HepG2 (cell line): ENCODE measurements around the gene UGT3A2. TPM values are rescaled to one million over a fixed set of nuclear protein-coding genes. Genes with fewer than 3 reads are reported as not detected.
"Not testable (repeated sequence)": the region's sequence is repeated elsewhere in the genome, so short reads cannot be mapped to it uniquely, and the experiment has no call there.

ENCODE experiments used
- ATAC-seq: fragments of 200-7000 bp; cut with Tn5 transposase; 3 replicates; pipeline ENCODE4 v1.9.1; 2020; ENCODE audit warnings: mild to moderate bottlenecking, moderate library complexity
- BruUV-seq: library from RNA; stranded (reverse); fragments of 400-500 nt; replicated peaks from 2 replicates; lab custom pipeline; 2021; lab: Mats Ljungman, UMichigan
- CTCF ChIA-PET: fragments of 300-600 bp; formaldehyde crosslinking; extraction: SDS; loops from one replicate; lab custom pipeline; 2021; ENCODE audit warnings: low total read pairs, inconsistent platforms, low intra/inter-chr PET ratio; lab: Yijun Ruan, JAX
- POLR2A ChIA-PET: fragments of 350-600 bp; sonication (Branson Sonifier 250); formaldehyde crosslinking; loops from one replicate; lab custom pipeline; 2020; ENCODE audit warnings: antibody characterized with exemption, inconsistent platforms; lab: Yijun Ruan, JAX
- DNase-seq: peaks from one replicate; pipeline ENCODE4 v3.0.0-alpha.2; 2015; ENCODE audit warnings: low spot score
- FAIRE-seq: peaks from 3 replicates; lab custom pipeline; 2011; peaks lifted over from hg19 to GRCh38; lab: Jason Lieb, UNC
- H2AFZ ChIP-seq: one replicate; pipeline ENCODE4 v1.6.1; 2011; ENCODE audit warnings: low read length, inconsistent platforms
- H3K27ac ChIP-seq: fragments of 300-600 bp; 3 replicates; pipeline ENCODE4 v1.8.0; 2011; ENCODE audit warnings: mixed run types, mild to moderate bottlenecking, mixed read lengths, low read length, inconsistent platforms; ENCODE audit not compliant: insufficient read depth; ENCODE audit errors: extremely low read length
- H3K27me3 ChIP-seq, 2 experiments: fragments of 200-600 bp in 1 of 2; 2 replicates in 1 of 2; 3 replicates in 1 of 2; pipeline versions ENCODE4 v1.6.0 to v1.8.0; 2011; ENCODE audit warnings: low read length in 2 of 2, mild to moderate bottlenecking in 2 of 2, moderate library complexity in 2 of 2, inconsistent platforms in 1 of 2; ENCODE audit not compliant: insufficient read depth in 2 of 2, control insufficient read depth in 1 of 2
- H3K36me3 ChIP-seq, 2 experiments: fragments of 200-600 bp in 1 of 2; replicated peaks in 1 of 2; 2 replicates in 1 of 2; 3 replicates in 1 of 2; pipeline versions ENCODE4 v1.5.1 to v1.8.0; 2011; ENCODE audit warnings: low read length in 2 of 2, inconsistent platforms in 1 of 2; ENCODE audit not compliant: insufficient read depth in 2 of 2, control insufficient read depth in 1 of 2
- H3K4me1 ChIP-seq: 2 replicates; pipeline ENCODE4 v1.5.1; 2012; ENCODE audit warnings: low read length, inconsistent platforms; ENCODE audit not compliant: insufficient read depth
- H3K4me2 ChIP-seq: 2 replicates; pipeline ENCODE4 v1.6.0; 2011; ENCODE audit warnings: low read depth, low read length, inconsistent platforms
- H3K4me3 ChIP-seq, 3 experiments: fragments of 200-600 bp in 1 of 3; sonication (generic), shearing (Covaris generic) in 1 of 3; replicated peaks in 1 of 3; 2 replicates each; pipeline ENCODE4 v1.5.1; 2011 to 2016; ENCODE audit warnings: low read length in 3 of 3, inconsistent platforms in 2 of 3, low read depth in 2 of 3, mild to moderate bottlenecking in 2 of 3, control low read depth in 1 of 3, mixed read lengths in 1 of 3; ENCODE audit not compliant: insufficient read depth in 1 of 3
- H3K79me2 ChIP-seq: one replicate; pipeline ENCODE4 v1.6.1; 2011; ENCODE audit warnings: low read length, inconsistent platforms; ENCODE audit not compliant: insufficient read depth
- H3K9ac ChIP-seq: 2 replicates; pipeline ENCODE4 v1.6.0; 2011; ENCODE audit warnings: mild to moderate bottlenecking, low read depth, low read length, inconsistent platforms; ENCODE audit not compliant: insufficient read depth
- H3K9me3 ChIP-seq: 2 replicates; pipeline ENCODE4 v1.5.1; 2012; ENCODE audit warnings: mild to moderate bottlenecking, low read length
- H4K20me1 ChIP-seq: 2 replicates; pipeline ENCODE4 v1.6.0; 2011; ENCODE audit warnings: inconsistent platforms, mild to moderate bottlenecking, low read length, moderate library complexity; ENCODE audit not compliant: insufficient read depth
- ARID2 ChIP-seq: sonication (generic); formaldehyde crosslinking; IDR thresholded peaks from 2 replicates; pipeline ENCODE4 v1.8.1; 2022; ENCODE audit warnings: mild to moderate bottlenecking, missing genetic modification reagents, borderline replicate concordance
- EEA1 ChIP-seq: sonication (generic); formaldehyde crosslinking; IDR thresholded peaks from 2 replicates; pipeline ENCODE4 v1.5.1; 2020; ENCODE audit warnings: mild to moderate bottlenecking, missing genetic modification reagents, borderline replicate concordance
- FOSL1 ChIP-seq: sonication (generic); formaldehyde crosslinking; IDR thresholded peaks from 2 replicates; pipeline ENCODE4 v1.9.0; 2021; ENCODE audit warnings: missing genetic modification reagents, borderline replicate concordance
- GATA4 ChIP-seq: sonication (generic); IDR thresholded peaks from 2 replicates; pipeline ENCODE4 v1.6.1; 2016; ENCODE audit warnings: antibody characterized with exemption, low read depth, borderline replicate concordance
- GZF1 ChIP-seq: sonication (generic); formaldehyde crosslinking; IDR thresholded peaks from 2 replicates; pipeline ENCODE4 v1.5.1; 2020; ENCODE audit warnings: mild to moderate bottlenecking, missing genetic modification reagents
- MLX ChIP-seq: IDR thresholded peaks from 2 replicates; pipeline ENCODE4 v1.6.1; 2016
- NPAS2 ChIP-seq: sonication (generic); formaldehyde crosslinking; IDR thresholded peaks from 2 replicates; pipeline ENCODE4 v1.8.0; 2022; ENCODE audit warnings: mild to moderate bottlenecking, missing genetic modification reagents, borderline replicate concordance
- SALL2 ChIP-seq: sonication (generic); formaldehyde crosslinking; IDR thresholded peaks from 2 replicates; pipeline ENCODE4 v1.8.1; 2023; ENCODE audit warnings: mild to moderate bottlenecking, missing genetic modification reagents, inconsistent platforms
- SNRNP70 ChIP-seq: fragments of 200-400 bp; formaldehyde crosslinking; IDR thresholded peaks from 2 replicates; pipeline ENCODE4 v1.6.1; 2017; ENCODE audit warnings: mild to moderate bottlenecking, low read depth, low read length, moderate library complexity
- TBX3 ChIP-seq: fragments of 450-650 bp; IDR thresholded peaks from 2 replicates; pipeline ENCODE4 v1.6.1; 2017; ENCODE audit warnings: antibody characterized with exemption, mild to moderate bottlenecking, inconsistent platforms, borderline replicate concordance
- ZNF260 ChIP-seq: sonication (generic); formaldehyde crosslinking; IDR thresholded peaks from 2 replicates; pipeline ENCODE4 v1.4.0; 2020; ENCODE audit warnings: missing genetic modification reagents, low read depth, mild to moderate bottlenecking, borderline replicate concordance
- ZNF597 ChIP-seq: sonication (generic); formaldehyde crosslinking; IDR thresholded peaks from 2 replicates; pipeline ENCODE4 v1.5.0; 2020; ENCODE audit warnings: missing genetic modification reagents
- ZNF709 ChIP-seq: sonication (generic); formaldehyde crosslinking; IDR thresholded peaks from 2 replicates; pipeline ENCODE4 v1.5.0; 2020; ENCODE audit warnings: mild to moderate bottlenecking, missing genetic modification reagents
- WGBS: methylation state at CpG from one replicate; pipeline ENCODE4 v1.1.6; 2017; ENCODE audit warnings: low lambda C conversion rate; 5-methylcytosine and 5-hydroxymethylcytosine counted together
- in situ Hi-C: cut with HindIII; loops from 2 replicates; pipeline ENCODE4 v1.10.0; 2017; ENCODE audit warnings: low pct_unique_long_range_greater_than_20kb; ENCODE audit not compliant: extremely low pct_ligation_motif_present
- intact Hi-C: fragments of 100-400 bp; cut with micrococcal nuclease; formaldehyde crosslinking; loops from one replicate; pipeline ENCODE4 v1.10.0; 2022; ENCODE audit not compliant: unreplicated experiment
- polyA plus RNA-seq, 8 experiments: library from polyadenylated mRNA; depleted of rRNA in 3 of 8; stranded (reverse) in 7 of 8; unstranded in 1 of 8; fragments of >200 nt; fragmentation: Illumina TruSeq in 4 of 8; extraction: Trizol in 4 of 8; gene quantifications; 2 replicates each; pipeline versions ENCODE4 v1.2.1 to v1.2.3, GENCODE V29; 2011 to 2016; ENCODE audit warnings: low read depth in 4 of 8, missing spikeins in 1 of 8, mixed read lengths in 1 of 8; ENCODE audit not compliant: insufficient read depth in 1 of 8
- total RNA-seq, 5 experiments: library from RNA; depleted of rRNA; stranded (reverse); fragments of >200 nt; fragmentation: Illumina TruSeq; extraction: Trizol; gene quantifications; 2 replicates each; pipeline ENCODE4 v1.2.3, GENCODE V29; 2016; ENCODE audit warnings: low read depth in 1 of 5
- TF ChIP-seq, protein P1 (sequence below): sonication (generic); formaldehyde crosslinking; IDR thresholded peaks from 2 replicates; pipeline ENCODE4 v1.5.1; 2020; ENCODE audit warnings: missing genetic modification reagents, mild to moderate bottlenecking, borderline replicate concordance

The UGT3A2 gene
- total and polyA plus RNA-seq, 2 of the 13 experiments (the other 11 are each of a cell fraction or from before 2014, with no cell fraction given) = not detected

- intact Hi-C loops = no loop called here
- no peaks in the 10 kb centered on the region for H4K20me1 ChIP-seq
- POLR2A ChIA-PET = no interaction called here
- H2AFZ ChIP-seq = no peak overlapping the region
- no peak overlapping the region for H3K4me3 ChIP-seq
- no TSS peak for BruUV-seq
- H3K27ac ChIP-seq = no peak overlapping the region
- TF ChIP-seq GZF1 (CRISPR knock-in tag) (no peak), FOSL1 (CRISPR knock-in tag) (no peak), ZNF260 (CRISPR knock-in tag) (no peak), TBX3 (no peak), GATA4 (no peak), SNRNP70 (no peak), EEA1 (CRISPR knock-in tag) (no peak), ZNF709 (no peak), ARID2 (no peak), SALL2 (CRISPR knock-in tag) (no peak), ZNF597 (CRISPR knock-in tag) (no peak), NPAS2 (CRISPR knock-in tag) (no peak), MLX (CRISPR knock-in tag) (no peak)
- TF ChIP-seq, protein P1, sequence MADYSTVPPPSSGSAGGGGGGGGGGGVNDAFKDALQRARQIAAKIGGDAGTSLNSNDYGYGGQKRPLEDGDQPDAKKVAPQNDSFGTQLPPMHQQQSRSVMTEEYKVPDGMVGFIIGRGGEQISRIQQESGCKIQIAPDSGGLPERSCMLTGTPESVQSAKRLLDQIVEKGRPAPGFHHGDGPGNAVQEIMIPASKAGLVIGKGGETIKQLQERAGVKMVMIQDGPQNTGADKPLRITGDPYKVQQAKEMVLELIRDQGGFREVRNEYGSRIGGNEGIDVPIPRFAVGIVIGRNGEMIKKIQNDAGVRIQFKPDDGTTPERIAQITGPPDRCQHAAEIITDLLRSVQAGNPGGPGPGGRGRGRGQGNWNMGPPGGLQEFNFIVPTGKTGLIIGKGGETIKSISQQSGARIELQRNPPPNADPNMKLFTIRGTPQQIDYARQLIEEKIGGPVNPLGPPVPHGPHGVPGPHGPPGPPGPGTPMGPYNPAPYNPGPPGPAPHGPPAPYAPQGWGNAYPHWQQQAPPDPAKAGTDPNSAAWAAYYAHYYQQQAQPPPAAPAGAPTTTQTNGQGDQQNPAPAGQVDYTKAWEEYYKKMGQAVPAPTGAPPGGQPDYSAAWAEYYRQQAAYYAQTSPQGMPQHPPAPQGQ = no peak
- no peaks in the 10 kb centered on the region; a peak in 2 of 5 replicates for H3K27me3 ChIP-seq
- ATAC-seq (no peak), DNase-seq (no peak), FAIRE-seq (no peak)
- no peaks in the 10 kb centered on the region for H3K79me2 ChIP-seq
- no peaks in the 10 kb centered on the region for H3K36me3 ChIP-seq
- no peaks in the 10 kb centered on the region for H3K9me3 ChIP-seq
- CTCF ChIA-PET = no interaction called here
- H3K9ac ChIP-seq = no peak overlapping the region
- WGBS = 70% methylated on average over 5 of the region's 13 CpGs
- in situ Hi-C loops = no loop called here
- H3K4me2 ChIP-seq = no peak overlapping the region
- no peaks in the 10 kb centered on the region for H3K4me1 ChIP-seq
These were observed 31.0 kb downstream of the UGT3A2 start for GRCh38 chr5:36035696-36036095.

GRCh38 chr5:36034536-36035134 is 32.0 kb downstream of the UGT3A2 start:
- H3K79me2 ChIP-seq, H3K36me3 ChIP-seq, intact Hi-C loops, H3K27ac ChIP-seq, H3K4me3 ChIP-seq, H4K20me1 ChIP-seq, H3K4me1 ChIP-seq, H3K9me3 ChIP-seq, in situ Hi-C loops, FAIRE-seq, CTCF ChIA-PET, H3K4me2 ChIP-seq, H3K9ac ChIP-seq, BruUV-seq, POLR2A ChIA-PET, H3K27me3 ChIP-seq, ATAC-seq, H2AFZ ChIP-seq, DNase-seq: not testable (repeated sequence)
- 1% methylated on average over 3 of the region's 3 CpGs for WGBS
